Measurements from ENCODE around the gene GJB3. TPM values are rescaled to one million over a fixed set of nuclear protein-coding genes. Genes with fewer than 3 reads are reported as not detected.
"Not testable (repeated sequence)": the region's sequence is repeated elsewhere in the genome, so short reads cannot be mapped to it uniquely, and the experiment has no call there.

GJB3 gene
- total RNA-seq, 1 donor from 2014 or later: 29.7 TPM

GRCh38 chr1:34770891-34771504, 10.0 kb upstream of the GJB3 start:
- no peaks in the 10 kb centered on the region for H3K27me3 ChIP-seq (ENCODE audit: control insufficient read depth, insufficient read depth, low read length)
- no peaks in the 10 kb centered on the region for H3K36me3 ChIP-seq (ENCODE audit: control insufficient read depth, insufficient read depth, low read length)
- TF ChIP-seq CTCF (IDR thresholded peaks at IDR 0.05; ENCODE audit: insufficient read depth, low read length, poor library complexity, severe bottlenecking): no peak
- no peak for DNase-seq (ENCODE audit: low read depth)
- no peak overlapping the region for H3K4me3 ChIP-seq (ENCODE audit: low read depth, low read length)

DNA sequence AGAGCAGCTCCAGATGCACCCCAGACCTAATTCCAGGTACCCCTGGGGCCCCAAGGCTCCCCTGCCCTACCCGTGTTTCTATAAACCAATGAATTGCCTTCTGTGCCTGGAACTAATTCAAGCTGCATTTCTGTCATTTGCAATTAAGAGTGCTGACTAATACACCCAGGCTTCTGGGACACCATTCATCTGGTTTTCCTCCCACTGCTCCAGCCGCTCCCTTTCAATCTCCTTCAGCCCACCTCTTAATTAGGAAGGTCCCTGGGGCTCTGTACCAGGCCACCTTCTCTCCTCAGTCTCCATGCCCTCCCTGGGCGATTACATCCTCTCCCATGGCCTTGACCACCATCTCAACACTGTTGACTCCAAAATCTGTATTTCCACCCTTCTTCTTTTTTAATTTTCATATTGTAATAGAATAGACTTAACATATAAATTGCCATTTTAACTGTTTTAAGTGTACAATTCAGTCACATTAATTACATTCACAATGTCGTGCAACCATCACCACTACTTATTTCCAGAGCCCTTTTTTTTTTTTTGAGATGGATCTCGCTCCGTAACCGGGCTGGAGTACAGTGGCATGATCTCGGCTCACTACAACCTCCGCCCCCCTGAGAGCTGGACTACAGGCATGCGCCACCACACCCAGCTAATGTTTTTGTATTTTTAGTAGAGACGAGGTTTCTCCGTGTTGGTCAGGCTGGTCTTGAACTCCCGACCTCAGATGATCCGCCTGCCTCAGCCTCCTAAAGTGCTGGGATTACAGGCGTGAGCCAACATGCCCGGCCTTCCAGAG, 9.2 kb upstream of the GJB3 start:
- Histone ChIP-seq H3K27me3 (ENCODE audit: control insufficient read depth, insufficient read depth, low read length) (no peaks in the 10 kb centered on the region), H3K4me3 (ENCODE audit: low read depth, low read length) (no peak overlapping the region), H3K36me3 (ENCODE audit: control insufficient read depth, insufficient read depth, low read length) (no peaks in the 10 kb centered on the region)
- TF ChIP-seq CTCF (IDR thresholded peaks at IDR 0.05; ENCODE audit: insufficient read depth, low read length, poor library complexity, severe bottlenecking): no peak
- no peak for DNase-seq (ENCODE audit: low read depth)

- DNase-seq (ENCODE audit: low read depth); H3K27me3 ChIP-seq (ENCODE audit: control insufficient read depth, insufficient read depth, low read length): not testable (repeated sequence)
Measured at GRCh38 chr1:34773114-34773513, 7.9 kb upstream of the GJB3 start.

GRCh38 chr1:34774957-34775356, 6.1 kb upstream of the GJB3 start:
- Histone ChIP-seq H3K36me3 (ENCODE audit: control insufficient read depth, insufficient read depth, low read length) (no peaks in the 10 kb centered on the region), H3K27me3 (ENCODE audit: control insufficient read depth, insufficient read depth, low read length) (no peaks in the 10 kb centered on the region), H3K4me3 (ENCODE audit: low read depth, low read length) (no peak overlapping the region)
- no peak for TF ChIP-seq CTCF (IDR thresholded peaks at IDR 0.05; ENCODE audit: insufficient read depth, low read length, poor library complexity, severe bottlenecking)
- DNase-seq (ENCODE audit: low read depth): no peak

More at GRCh38 chr1:34773114-34773513, 7.9 kb upstream of the GJB3 start:
- not testable (repeated sequence) for H3K4me3 ChIP-seq (ENCODE audit: low read depth, low read length); H3K36me3 ChIP-seq (ENCODE audit: control insufficient read depth, insufficient read depth, low read length)

GRCh38 chr1:34776911-34777310, 4.1 kb upstream of the GJB3 start:
- H3K4me3 ChIP-seq (ENCODE audit: low read depth, low read length): no peak overlapping the region
- no peak for TF ChIP-seq CTCF (IDR thresholded peaks at IDR 0.05; ENCODE audit: insufficient read depth, low read length, poor library complexity, severe bottlenecking)
- no peak for DNase-seq (ENCODE audit: low read depth)
- H3K36me3 ChIP-seq (ENCODE audit: control insufficient read depth, insufficient read depth, low read length): no peaks in the 10 kb centered on the region
- H3K27me3 ChIP-seq (ENCODE audit: control insufficient read depth, insufficient read depth, low read length): no peaks in the 10 kb centered on the region

DNA sequence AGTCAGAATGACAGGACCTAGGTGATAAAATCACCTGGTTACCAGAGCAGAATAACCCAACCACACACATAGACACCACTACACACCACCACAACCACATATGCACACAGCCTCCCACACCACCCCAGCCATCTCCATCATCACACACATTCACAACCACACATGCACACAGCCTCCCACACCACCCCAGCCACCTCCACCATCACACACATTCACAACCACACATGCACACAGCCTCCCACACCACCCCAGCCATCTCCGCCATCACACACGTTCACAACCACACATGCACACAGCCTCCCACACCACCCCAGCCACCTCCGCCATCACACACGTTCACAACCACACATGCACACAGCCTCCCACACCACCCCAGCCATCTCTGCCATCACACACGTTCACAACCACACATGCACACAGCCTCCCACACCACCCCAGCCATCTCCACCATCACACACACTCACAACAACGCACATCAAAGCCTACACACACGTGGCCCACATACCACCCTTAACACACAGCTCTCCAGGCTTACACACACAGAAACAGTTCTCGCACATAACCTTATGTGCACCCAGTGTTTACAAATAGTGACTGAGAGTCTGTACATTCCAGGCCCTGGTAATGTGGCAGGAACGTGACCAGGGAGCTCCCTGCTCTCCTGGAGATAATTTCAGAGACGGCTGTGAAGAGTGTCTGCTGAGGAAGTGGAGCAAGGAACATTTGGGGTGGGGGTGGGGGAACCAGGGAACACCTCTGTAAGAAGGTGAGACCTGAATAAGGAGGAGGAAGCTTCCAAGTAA, 3.3 kb upstream of the GJB3 start:
- no peaks in the 10 kb centered on the region for H3K27me3 ChIP-seq (ENCODE audit: control insufficient read depth, insufficient read depth, low read length)
- no peak overlapping the region for H3K4me3 ChIP-seq (ENCODE audit: low read depth, low read length)
- no peak for TF ChIP-seq CTCF (IDR thresholded peaks at IDR 0.05; ENCODE audit: insufficient read depth, low read length, poor library complexity, severe bottlenecking)
- no peak for DNase-seq (ENCODE audit: low read depth)
- H3K36me3 ChIP-seq (ENCODE audit: control insufficient read depth, insufficient read depth, low read length): no peaks in the 10 kb centered on the region

All from kidney epithelial cell (primary cell).